HepG2 (cell line): ENCODE data around the gene HIVEP2. TPM values are rescaled to one million over a fixed set of nuclear protein-coding genes. Genes with fewer than 3 reads are reported as not detected.

Experiments used
- ATF3 ChIP-seq: sonication (generic); formaldehyde crosslinking; IDR thresholded peaks from 2 replicates; pipeline ENCODE4 v1.4.0; 2020; ENCODE audit warnings: missing genetic modification reagents
- HDAC1 ChIP-seq: sonication (generic); formaldehyde crosslinking; IDR thresholded peaks from 2 replicates; pipeline ENCODE4 v1.5.1; 2020; ENCODE audit warnings: mild to moderate bottlenecking, missing genetic modification reagents
- IRF9 ChIP-seq: sonication (generic); formaldehyde crosslinking; IDR thresholded peaks from 2 replicates; pipeline ENCODE4 v1.8.0; 2022; ENCODE audit warnings: missing genetic modification reagents, mild to moderate bottlenecking, borderline replicate concordance
- JDP2 ChIP-seq: sonication (generic); formaldehyde crosslinking; IDR thresholded peaks from 2 replicates; pipeline ENCODE4 v1.8.1; 2022; ENCODE audit warnings: missing genetic modification reagents, borderline replicate concordance
- KLF11 ChIP-seq: IDR thresholded peaks from 2 replicates; pipeline ENCODE4 v1.6.1; 2016; ENCODE audit warnings: missing compliant biosample characterization
- NR1H2 ChIP-seq: sonication (generic); formaldehyde crosslinking; IDR thresholded peaks from 2 replicates; pipeline ENCODE4 v1.8.1; 2022; ENCODE audit warnings: low read depth, missing genetic modification reagents, borderline replicate concordance
- POLR2AphosphoS5 ChIP-seq: IDR thresholded peaks from 2 replicates; pipeline ENCODE4 v1.6.1; 2012; ENCODE audit warnings: low read depth, low read length
- ZBTB37 ChIP-seq: sonication (generic); formaldehyde crosslinking; IDR thresholded peaks from 2 replicates; pipeline ENCODE4 v1.4.0; 2020; ENCODE audit warnings: mild to moderate bottlenecking, missing genetic modification reagents
- ZNF646 ChIP-seq: sonication (generic); formaldehyde crosslinking; IDR thresholded peaks from 2 replicates; pipeline ENCODE4 v1.9.0; 2021; ENCODE audit warnings: mild to moderate bottlenecking, missing genetic modification reagents
- ZNF891 ChIP-seq: sonication (generic); formaldehyde crosslinking; IDR thresholded peaks from 2 replicates; pipeline ENCODE4 v1.5.0; 2020; ENCODE audit warnings: mild to moderate bottlenecking, missing genetic modification reagents
- polyA plus RNA-seq, 8 experiments: library from polyadenylated mRNA; depleted of rRNA in 3 of 8; stranded (reverse) in 7 of 8; unstranded in 1 of 8; fragments of >200 nt; fragmentation: Illumina TruSeq in 4 of 8; extraction: Trizol in 4 of 8; gene quantifications; 2 replicates each; pipeline versions ENCODE4 v1.2.1 to v1.2.3, GENCODE V29; 2011 to 2016; ENCODE audit warnings: low read depth in 4 of 8, missing spikeins in 1 of 8, mixed read lengths in 1 of 8; ENCODE audit not compliant: insufficient read depth in 1 of 8
- total RNA-seq, 5 experiments: library from RNA; depleted of rRNA; stranded (reverse); fragments of >200 nt; fragmentation: Illumina TruSeq; extraction: Trizol; gene quantifications; 2 replicates each; pipeline ENCODE4 v1.2.3, GENCODE V29; 2016; ENCODE audit warnings: low read depth in 1 of 5
- TF ChIP-seq, protein P1 (sequence below): sonication (generic); formaldehyde crosslinking; IDR thresholded peaks from 2 replicates; pipeline ENCODE4 v1.4.0; 2020; ENCODE audit warnings: missing genetic modification reagents, borderline replicate concordance

HIVEP2 gene
- total and polyA plus RNA-seq, 2 of the 13 experiments (the other 11 are each of a cell fraction or from before 2014, with no cell fraction given) = 3.4 to 12.9 TPM

GRCh38 chr6:142845624-142846458 is 99.1 kb downstream of the HIVEP2 start (continued):
- TF ChIP-seq ZNF646 (peak; percentile 90; the same call in 1 of the 2 replicates), JDP2 (CRISPR knock-in tag) (no peak), POLR2AphosphoS5 (peak; percentile 70), ZBTB37 (CRISPR knock-in tag) (0 out of 2 replicates have a peak, but pooled peaks have one; percentile 12), HDAC1 (peak; percentile 99), NR1H2 (CRISPR knock-in tag) (no peak; the same call in 1 of the 2 replicates), ZNF891 (CRISPR knock-in tag) (no peak; the same call in 1 of the 2 replicates), IRF9 (CRISPR knock-in tag) (peak; percentile 94; the same call in 1 of the 2 replicates), KLF11 (peak; percentile 78; the same call in 1 of the 2 replicates), ATF3 (CRISPR knock-in tag) (peak; percentile 67)
- TF ChIP-seq, protein P1, sequence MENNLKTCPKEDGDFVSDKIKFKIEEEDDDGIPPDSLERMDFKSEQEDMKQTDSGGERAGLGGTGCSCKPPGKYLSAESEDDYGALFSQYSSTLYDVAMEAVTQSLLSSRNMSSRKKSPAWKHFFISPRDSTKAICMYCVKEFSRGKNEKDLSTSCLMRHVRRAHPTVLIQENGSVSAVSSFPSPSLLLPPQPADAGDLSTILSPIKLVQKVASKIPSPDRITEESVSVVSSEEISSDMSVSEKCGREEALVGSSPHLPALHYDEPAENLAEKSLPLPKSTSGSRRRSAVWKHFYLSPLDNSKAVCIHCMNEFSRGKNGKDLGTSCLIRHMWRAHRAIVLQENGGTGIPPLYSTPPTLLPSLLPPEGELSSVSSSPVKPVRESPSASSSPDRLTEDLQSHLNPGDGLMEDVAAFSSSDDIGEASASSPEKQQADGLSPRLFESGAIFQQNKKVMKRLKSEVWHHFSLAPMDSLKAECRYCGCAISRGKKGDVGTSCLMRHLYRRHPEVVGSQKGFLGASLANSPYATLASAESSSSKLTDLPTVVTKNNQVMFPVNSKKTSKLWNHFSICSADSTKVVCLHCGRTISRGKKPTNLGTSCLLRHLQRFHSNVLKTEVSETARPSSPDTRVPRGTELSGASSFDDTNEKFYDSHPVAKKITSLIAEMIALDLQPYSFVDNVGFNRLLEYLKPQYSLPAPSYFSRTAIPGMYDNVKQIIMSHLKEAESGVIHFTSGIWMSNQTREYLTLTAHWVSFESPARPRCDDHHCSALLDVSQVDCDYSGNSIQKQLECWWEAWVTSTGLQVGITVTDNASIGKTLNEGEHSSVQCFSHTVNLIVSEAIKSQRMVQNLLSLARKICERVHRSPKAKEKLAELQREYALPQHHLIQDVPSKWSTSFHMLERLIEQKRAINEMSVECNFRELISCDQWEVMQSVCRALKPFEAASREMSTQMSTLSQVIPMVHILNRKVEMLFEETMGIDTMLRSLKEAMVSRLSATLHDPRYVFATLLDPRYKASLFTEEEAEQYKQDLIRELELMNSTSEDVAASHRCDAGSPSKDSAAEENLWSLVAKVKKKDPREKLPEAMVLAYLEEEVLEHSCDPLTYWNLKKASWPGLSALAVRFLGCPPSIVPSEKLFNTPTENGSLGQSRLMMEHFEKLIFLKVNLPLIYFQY = 0 out of 2 replicates have a peak, but pooled peaks have one; percentile 53
